NCI-H446 treated with DMSO at 0.1 percent for 48 hours (cell line): ENCODE measurements around the gene GPBP1L1.
A peak's percentile ranks its signal among the peaks of the same experiment; 100 is the strongest.
"Not testable (repeated sequence)": the region's sequence is repeated elsewhere in the genome, so short reads cannot be mapped to it uniquely, and the experiment has no call there.

ENCODE experiments used
- DNase-seq: peaks from one replicate; lab custom pipeline; 2025; lab: John Stamatoyannopoulos, UW

The GPBP1L1 gene, protein sequence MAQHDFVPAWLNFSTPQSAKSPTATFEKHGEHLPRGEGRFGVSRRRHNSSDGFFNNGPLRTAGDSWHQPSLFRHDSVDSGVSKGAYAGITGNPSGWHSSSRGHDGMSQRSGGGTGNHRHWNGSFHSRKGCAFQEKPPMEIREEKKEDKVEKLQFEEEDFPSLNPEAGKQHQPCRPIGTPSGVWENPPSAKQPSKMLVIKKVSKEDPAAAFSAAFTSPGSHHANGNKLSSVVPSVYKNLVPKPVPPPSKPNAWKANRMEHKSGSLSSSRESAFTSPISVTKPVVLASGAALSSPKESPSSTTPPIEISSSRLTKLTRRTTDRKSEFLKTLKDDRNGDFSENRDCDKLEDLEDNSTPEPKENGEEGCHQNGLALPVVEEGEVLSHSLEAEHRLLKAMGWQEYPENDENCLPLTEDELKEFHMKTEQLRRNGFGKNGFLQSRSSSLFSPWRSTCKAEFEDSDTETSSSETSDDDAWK

DNA sequence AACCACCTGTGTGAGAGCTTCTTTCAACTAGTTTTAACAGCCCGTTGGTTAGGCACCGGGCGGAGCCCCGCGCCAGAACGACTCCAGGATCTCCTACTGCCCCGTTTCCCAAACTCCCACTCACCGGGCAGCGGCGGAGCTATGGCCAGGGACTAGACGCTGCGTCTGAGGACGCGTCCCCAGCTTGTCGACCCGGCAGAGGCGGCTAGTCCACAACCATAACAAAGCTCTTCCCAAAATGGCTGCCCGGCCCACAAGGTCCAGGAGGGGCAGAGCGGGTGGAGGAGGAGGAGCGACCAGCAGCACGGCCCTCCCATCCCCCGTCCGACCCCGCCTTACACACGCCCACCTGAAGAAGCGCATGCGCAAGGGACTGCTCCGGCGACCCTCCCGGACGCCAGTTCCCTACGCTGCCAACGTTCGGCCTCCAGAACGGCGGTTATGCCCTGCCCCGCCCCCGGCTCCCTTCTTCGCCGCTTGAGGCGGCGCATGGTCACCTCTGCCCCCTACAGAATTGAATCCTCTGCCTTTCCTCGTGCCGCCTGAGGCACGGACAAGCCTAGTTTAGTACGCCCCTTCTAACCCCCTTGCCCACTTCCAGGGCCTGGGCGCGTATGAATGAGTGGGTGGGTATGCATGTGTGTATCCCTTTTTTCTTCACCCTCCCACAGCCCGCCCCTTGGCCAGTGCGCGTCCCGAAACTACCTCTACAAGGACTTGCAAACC, at the start of gene GPBP1L1:
Gene GPBP1L1 (minus strand): TSS at position 246 of the 726 bp plus-strand sequence. CDS start 27,446 bp downstream, outside the sequence.
- DNase-seq = peak; percentile 95

DNA sequence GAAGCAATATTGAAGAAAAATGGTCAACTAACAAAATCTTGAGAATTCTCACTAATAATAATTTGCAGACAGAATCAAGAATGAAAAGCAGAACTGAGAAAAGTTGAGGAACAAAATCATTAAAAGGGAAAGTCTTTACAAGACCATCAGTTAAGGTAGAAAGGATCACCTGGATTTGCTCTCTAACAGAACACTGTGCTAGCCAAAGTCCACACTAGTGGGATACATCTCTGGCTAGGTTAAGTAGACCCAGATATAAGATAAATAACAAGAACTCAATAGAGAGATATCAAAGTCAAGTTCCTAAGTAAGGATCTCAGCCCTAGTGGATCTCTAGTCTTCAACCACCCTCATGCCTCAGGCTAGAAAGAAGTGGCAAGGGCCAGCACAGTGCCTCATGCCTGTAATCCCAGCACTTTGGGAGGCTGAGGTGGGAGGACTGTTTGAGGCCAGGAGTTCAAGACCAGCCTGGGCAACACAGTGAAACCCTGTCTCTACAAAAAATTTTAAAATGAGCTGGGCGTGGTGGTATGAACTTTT, 44.5 kb upstream of the GPBP1L1 start:
- no peak for DNase-seq

DNA sequence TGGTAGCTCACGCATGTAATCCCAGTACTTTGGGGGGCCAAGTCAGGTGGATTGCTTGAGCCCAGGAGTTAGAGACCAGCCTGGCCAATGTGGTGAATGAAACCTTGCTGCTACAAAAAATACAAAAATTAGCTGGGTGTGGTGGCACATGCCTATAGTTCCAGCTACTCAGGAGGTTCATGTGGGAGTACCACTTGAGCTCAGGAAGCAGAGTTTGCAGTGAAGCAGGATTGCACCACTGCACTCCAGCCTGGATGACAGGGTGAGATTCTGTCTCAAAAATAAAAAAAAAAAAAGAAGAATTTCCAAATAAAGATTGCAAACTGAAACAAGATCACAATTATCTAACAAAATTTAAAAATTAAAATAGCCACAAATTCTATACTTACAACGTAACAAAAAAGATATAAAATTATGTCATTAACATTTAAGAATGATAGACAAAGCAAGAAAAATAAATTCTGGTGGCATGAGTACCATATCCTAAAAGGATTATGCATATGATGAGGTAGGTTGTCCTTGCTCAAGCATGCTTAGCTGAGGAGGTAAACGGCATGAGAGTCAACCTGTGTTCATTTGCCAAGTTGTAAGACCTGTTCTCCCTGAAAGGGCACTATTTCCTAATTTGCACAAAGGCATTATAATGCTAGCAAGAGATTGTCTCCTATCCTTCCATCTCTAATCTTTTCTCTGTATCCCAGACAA, 43.9 kb upstream of the GPBP1L1 start:
- no peak for DNase-seq

DNA sequence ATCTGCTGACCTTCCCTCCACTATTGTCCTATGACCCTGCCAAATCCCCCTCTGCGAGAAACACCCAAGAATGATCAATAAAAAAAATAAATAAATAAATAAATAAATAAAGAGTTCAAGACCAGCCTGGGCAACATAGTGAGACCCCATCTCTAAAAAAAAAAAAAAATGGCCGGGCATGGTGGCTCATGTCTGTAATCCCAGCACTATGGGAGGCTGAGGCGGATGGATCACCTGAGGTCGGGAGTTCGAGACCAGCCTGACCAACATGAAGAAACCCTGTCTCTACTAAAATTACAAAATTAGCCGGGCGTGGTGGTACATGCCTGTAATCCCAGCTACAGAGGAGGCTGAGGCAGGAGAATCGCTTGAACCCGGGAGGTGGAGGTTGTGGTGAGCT, 39.7 kb upstream of the GPBP1L1 start:
- not testable (repeated sequence) for DNase-seq

DNA sequence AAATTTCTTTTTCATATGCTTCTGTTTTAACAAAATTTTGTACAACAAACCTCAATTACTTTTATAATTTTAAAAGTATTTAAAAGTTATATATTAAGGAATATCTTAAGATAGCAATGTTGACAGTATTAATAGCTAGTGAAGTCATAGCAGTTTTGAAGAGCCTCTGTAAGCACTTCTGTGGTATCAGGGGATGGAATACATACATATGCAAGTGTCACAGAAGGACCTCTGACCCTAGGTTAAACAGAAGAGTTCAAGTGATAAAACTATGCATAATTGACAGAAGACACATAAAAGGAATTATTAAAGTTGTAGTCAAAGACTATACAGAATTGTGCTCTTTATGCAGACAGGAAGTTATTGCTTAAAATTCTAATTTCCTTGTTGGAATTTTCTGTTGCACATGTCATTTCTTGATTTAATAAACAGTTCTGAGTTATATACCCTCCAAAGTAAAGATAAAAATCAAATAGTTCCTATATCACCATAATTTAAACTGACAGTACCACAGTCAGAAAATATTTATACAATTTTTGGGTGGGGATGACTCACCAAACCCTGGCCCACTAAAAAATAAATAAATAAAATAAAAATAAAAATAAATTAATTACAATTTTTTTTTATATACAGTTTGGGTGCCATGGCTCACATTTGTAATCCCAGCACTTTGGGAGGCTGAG, 37.1 kb upstream of the GPBP1L1 start:
- DNase-seq = no peak

DNA sequence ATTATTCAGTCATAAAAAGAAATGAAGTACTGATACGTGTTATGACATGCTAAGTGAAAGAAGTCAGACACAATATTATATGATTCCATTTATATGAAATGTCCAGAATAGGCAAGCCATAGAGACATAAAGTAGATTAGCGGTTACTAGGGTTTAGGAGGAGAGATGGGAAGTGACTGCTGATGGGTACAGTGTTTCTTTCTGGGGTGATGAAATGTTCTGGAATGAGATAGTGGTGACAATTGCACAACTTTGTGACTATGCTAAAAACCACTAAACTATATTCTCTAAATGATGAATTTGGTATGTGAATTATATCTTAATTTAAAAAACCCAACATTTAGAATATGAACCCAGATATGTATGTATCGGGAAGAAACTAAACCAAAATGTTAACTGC, 36.5 kb upstream of the GPBP1L1 start:
- no peak for DNase-seq

DNA sequence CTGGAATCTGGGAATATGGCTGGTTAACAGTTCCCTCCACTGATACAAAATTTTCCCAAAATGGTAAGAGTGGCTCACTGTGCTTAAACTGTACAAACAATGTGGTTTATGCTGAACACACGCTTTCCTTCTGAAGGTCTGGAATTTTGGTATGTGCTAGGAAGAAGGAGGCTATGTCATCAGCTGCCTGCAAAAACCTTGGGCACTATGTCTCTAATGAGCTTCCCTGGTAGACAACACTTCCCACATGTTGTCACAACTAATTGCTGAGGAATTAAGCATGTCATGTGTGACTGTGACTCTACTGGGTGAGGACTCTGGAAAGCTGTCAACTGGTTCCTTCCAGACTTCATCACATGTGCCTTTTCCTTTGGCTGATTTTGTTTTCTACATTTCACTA, 34.9 kb upstream of the GPBP1L1 start:
- no peak for DNase-seq

DNA sequence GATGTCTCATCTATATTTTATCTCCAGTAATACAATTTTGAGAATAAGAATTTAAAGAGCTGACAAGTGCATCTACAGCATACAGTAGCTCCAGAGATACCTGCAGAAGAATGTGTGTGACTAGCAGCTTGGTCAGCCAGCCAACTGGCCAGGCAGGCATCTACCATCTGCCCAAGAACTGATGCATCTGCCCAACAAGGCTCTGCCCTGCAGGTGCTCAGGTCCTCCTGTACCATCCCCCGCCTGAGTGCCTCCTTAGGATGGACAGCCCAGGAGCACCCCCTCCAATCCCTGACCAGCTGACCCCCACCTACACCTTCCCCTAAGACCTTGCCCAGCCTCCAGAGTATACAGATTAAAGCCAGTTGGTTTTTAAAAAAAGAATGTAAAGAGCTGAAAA, 32.0 kb upstream of the GPBP1L1 start:
- no peak for DNase-seq

DNA sequence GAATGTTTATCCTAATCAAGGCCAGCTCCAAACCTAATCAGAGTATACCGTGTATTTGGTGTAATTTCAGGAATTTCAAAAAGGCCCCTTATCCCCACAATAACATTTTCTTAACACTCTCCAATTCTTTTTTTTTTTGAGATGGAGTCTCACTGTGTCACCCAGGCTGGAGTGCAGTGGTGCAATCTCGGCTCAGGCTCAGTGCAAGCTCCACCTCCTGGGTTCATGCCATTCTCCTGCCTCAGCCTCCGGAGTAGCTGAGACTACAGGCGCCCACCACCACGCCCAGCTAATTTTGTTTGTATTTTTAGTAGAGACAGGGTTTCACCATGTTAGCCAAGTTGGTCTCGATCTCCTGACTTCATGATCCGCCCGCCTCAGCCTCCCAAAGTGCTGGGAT, 31.1 kb upstream of the GPBP1L1 start:
- not testable (repeated sequence) for DNase-seq

DNA sequence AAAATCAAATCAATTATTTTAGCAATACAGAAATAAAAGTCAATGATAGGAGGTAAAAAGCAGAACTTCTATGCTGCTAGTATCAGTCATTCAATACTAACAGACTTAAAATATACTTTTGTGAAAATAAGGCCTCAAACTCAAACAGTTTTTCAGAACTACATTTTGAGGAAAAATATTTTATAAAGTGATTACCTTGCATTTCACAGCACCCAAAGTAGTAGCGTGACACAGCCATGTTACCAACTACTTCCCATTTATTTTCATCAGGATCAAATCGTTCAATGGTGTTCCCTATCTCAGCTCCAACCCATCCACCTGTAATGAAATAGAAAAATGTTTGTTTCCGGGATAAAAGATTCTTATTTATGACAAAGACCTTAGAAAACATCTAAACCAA, 30.4 kb upstream of the GPBP1L1 start:
- no peak for DNase-seq

DNA sequence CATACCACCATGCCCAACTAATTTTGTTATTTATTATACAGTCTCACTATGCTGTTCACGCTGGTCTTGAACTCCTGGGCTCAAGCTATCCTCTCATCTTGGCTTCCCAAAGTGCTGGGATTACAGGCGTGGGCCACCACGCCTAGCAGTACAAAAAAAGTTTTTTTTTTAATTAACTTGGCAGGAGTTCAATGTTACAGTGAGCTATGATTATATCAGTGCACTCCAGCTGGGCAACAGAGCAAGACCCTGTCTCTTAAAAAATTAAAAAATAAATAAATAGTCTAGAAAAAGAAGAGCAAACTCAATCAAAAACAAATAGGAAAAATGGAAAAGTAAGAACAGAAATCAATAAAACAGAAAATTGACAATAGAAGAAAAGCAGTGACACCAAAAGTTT, 27.4 kb upstream of the GPBP1L1 start:
- no peak for DNase-seq

DNA sequence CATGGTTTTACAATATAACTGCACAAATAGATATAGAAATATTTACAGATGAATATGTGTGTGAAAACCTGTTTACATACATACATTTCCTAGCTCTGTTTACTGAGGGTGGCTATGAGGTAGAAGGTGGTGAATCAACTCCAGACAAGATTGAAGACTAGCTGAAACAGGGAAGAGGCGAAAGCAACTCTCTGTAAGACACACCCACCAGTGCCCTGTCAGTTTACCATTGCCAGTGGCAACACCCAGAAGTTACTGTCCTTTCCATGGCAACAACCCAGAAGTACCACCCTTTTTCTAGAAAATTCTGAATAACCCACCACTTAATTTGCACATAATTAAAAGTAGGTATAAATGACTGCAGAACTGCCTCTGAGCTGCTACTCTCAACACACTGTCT, 18.3 kb upstream of the GPBP1L1 start:
- DNase-seq = no peak

DNA sequence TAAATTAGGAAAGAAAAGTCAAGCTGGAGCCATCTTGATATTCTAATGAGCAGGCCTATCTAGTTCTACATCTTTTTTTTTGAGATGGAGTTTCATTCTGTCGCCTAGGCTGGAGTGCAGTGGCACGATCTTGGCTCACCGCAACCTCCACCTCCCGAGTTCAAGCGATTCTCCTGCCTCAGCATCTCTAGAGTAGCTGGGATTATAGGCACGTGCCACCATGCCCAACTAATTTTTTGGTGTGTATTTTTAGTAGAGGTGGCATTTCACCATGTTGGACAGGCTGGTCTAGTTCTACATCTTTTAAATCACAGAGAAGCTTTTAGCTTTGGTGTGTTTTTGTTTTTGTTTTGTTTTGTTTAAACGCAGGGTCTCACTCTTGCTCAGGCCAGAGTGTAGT, 8.5 kb upstream of the GPBP1L1 start:
- no peak for DNase-seq

DNA sequence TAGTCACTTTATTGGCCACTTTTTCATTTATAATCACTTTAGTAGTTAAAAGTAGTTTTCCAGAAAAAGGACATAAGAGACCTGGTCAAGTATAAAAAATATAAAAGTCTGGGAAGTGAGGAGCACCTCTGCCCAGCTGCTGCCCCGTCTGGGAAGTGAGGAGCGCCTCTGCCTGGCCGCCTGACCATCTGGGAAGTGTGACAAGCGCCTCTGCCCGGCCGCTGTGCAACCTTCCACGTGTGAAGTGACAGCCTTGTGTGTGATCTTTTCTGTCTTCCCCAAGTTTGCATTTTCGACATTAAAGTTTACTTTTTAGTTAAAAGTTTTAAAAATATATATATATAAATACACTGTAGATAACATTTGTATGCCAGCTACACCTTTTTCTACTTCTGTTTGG, 7.5 kb upstream of the GPBP1L1 start:
- not testable (repeated sequence) for DNase-seq

DNA sequence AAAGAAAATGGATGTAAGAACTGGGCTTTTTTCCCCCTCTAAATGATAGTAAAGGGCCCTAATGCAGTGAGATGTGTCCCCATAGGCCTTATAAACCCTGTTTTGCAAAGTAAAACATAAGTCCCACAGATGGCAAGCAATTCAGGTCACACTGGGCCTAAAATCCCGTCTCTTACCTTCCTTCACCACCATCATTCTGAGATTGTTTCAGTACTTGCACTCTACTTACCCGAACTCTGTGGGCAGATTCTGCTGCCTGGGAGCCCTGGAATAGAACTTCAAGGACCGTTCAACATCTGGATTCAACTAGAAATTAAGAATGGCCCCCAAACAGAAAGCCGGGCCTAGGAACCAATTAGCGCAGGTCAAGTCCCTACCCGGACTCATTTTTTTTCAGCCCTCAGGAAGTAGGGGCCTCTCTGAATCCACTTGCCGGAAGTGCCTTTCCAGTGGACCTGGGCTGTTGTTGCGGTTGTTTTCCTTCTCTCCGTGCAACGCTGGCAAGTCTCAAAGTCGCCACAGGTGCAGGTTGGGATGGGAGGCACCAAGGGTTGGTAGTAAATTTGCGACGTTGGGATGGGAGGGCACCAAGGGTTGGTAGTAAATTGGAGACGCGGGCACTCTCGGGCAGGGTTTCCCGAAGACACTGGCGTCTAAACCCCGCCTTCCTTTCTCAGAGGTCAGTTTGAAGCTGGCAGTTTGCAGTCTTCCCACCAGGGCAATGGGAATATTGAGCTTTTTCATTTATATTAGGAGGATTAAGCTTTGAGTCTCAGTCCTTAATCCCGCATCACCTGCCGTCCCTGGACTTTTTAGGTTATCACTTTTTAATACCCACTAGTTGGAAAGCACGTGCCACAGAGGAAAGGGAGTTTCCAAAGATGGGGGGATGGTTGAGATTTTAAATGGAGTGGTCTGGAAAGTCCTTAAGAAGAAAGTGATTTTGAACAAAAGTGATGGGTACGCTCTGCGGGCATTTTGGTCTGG, 1.7 kb upstream of the GPBP1L1 start, which contains the start of gene TMEM69:
Gene TMEM69 (plus strand): TSS at position 428 of the 987 bp plus-strand sequence. CDS start 2,888 bp downstream, outside the sequence.
- DNase-seq = peak; percentile 83

DNA sequence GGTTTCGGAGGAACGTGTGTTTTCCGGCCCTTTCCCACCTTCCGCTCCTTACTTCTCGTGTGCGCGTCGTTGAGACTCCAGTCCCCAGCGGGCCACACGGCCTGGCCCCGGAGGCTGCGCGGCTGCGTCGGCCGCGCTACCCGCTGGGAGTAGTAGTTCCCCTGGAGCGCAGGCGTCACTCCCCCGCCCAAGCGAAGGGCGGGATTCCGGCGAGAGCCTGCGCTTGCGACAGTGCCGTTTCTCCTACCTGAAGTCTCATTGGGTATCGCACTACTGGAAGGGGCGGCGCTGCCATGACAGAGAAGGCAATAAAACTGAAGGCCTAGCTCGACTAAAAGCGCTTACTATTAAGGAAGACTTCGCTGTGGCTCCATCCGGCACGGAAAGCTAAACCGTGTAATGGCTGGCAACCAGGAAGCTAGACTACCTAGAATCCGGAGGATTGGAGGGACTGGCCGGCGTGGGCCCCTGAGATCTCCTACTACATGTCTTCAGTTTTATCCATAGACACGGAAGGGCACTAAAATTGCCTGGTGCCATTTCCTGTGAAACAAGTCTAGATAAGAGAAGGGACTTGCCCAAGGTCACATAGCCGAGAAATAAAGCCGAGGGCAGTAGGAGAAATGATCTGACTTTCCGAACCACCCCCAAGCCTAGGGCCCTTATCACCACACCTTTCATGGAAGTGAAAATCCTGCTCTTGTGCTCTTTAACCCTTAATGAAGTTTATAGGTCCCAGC, 851 bp upstream of the GPBP1L1 start:
- DNase-seq = peak; percentile 98

DNA sequence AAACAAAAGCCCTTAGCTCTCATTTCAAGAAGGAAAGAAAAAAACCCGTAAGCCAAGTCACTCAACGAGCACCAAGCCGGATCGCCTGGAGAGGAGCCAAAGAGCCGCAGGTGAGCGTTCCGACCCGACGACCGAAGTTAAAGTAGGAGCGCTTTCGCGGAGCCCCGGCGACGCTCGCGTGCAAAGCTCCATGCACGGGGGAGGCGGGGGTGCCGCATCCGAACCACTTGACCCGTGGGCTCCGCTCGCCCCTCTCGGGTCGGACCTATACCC, 382 bp downstream of the GPBP1L1 start:
- no peak for DNase-seq

DNA sequence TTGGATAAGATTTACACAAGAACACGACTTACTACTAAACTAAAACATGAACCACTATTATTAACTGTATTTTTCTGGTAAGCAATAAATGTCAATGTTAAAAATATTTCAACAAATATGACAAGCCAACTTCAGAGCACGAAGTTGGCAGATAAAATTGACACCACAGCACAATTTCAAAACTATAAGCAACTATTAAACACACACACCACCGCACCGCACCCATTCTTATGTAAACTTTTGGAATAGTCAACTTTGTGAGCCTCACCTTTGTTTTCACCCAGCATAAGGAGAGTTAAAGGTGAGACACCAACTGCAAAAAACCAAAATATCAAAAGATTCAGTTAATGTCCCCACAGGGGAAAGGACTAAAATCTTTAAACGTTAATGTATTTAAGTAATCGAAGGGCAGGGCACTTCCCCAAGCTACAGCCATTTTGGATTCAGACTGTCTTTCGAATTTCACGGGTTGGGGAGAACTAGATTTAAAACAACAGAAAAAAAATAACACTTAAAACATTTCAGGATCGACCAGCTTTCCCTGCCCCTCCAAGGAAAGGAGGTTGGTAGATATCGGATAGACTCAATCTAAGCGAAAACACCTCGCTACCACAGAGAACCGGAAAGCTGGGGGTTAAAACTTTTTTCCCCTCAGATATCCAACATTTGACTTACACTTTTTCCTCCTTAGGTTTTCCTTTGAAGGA, 872 bp downstream of the GPBP1L1 start:
- DNase-seq = no peak

DNA sequence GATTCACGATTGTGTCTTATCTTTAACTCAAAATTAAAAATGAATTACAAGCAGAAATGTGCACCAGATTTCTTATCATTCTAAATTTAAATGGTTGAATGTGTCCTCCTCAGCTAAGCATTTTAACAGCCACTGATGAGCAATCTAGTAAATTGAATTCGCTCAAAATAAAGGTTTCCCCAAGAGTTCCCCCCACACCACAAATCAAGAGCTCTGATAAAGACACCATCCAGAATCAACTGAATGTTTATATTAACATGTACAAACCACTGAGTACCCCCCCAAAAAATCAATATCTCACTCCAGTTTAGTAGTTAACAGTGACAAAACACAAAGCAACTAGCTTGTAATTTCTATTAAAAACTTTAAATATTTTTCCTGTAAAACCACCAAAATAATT, 1.9 kb downstream of the GPBP1L1 start:
- DNase-seq = no peak
